Measurements from ENCODE around the gene GAL3ST1.

- TF ChIP-seq, protein P1, sequence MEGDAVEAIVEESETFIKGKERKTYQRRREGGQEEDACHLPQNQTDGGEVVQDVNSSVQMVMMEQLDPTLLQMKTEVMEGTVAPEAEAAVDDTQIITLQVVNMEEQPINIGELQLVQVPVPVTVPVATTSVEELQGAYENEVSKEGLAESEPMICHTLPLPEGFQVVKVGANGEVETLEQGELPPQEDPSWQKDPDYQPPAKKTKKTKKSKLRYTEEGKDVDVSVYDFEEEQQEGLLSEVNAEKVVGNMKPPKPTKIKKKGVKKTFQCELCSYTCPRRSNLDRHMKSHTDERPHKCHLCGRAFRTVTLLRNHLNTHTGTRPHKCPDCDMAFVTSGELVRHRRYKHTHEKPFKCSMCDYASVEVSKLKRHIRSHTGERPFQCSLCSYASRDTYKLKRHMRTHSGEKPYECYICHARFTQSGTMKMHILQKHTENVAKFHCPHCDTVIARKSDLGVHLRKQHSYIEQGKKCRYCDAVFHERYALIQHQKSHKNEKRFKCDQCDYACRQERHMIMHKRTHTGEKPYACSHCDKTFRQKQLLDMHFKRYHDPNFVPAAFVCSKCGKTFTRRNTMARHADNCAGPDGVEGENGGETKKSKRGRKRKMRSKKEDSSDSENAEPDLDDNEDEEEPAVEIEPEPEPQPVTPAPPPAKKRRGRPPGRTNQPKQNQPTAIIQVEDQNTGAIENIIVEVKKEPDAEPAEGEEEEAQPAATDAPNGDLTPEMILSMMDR (IDR thresholded peaks at IDR 0.05), result no peak
- TF ChIP-seq POLR2A (IDR thresholded peaks at IDR 0.05), result no peak
Observed at GRCh38 chr22:30514252-30514651, 60.2 kb downstream of the GAL3ST1 start.
